GM19467 (cell line): ENCODE measurements around the gene EMC7.
"Not testable (repeated sequence)": the region's sequence is repeated elsewhere in the genome, so short reads cannot be mapped to it uniquely, and the experiment has no call there.

Source experiments
- ATAC-seq: cut with Tn5 transposase; IDR thresholded peaks from one replicate; pipeline ENCODE4 v1.9.1; 2021; ENCODE audit warnings: mild to moderate bottlenecking, moderate library complexity; ENCODE audit not compliant: unreplicated experiment

Gene EMC7

DNA sequence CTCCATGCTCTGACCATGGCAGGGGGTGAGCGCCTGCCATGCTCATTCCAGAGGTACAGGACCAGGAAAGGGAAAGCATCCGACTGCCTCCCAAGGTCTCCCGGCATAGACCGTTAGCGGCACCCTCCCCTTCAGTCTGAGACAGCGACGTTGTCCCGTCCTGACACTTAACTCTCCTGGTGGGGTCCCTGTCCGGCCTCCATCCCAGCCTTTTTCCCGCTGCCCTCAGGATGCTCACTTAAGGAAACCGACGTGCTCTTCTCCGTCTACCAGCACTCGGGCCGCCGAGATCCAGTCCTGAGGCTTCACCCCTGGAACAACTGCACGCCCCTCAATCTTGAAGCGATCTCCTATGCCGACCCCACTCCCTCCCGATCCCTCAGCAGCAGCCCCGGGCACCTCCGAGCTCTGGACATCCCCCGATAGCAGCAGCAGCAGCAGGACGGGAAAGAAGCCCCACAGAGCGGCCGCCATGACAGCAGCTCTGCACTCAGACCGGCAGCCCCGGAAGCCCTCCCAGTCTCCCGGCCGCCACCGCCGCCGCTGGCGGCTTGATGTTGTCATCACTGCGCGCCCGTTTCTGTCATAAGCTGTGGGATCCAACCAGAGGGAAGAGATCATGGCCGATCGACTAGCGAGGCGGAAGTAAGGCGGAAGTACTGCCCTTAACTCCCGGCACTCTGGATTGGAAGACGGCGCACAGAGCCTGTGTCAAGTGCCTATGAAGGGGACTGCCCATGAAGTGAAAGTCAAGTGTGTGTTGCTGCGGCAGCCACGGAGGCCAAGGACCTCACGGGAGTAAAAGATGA lies at the start of gene EMC7, which contains the start of gene PGBD4:
EMC7 (minus strand) TSS at position 497 of the 809 bp plus-strand sequence; CDS start at position 474, 23 bp downstream.
PGBD4 (plus strand) TSS at position 718 of the 809 bp plus-strand sequence. CDS start 449 bp downstream, outside the sequence.
- peak; percentile 98 for ATAC-seq

DNA sequence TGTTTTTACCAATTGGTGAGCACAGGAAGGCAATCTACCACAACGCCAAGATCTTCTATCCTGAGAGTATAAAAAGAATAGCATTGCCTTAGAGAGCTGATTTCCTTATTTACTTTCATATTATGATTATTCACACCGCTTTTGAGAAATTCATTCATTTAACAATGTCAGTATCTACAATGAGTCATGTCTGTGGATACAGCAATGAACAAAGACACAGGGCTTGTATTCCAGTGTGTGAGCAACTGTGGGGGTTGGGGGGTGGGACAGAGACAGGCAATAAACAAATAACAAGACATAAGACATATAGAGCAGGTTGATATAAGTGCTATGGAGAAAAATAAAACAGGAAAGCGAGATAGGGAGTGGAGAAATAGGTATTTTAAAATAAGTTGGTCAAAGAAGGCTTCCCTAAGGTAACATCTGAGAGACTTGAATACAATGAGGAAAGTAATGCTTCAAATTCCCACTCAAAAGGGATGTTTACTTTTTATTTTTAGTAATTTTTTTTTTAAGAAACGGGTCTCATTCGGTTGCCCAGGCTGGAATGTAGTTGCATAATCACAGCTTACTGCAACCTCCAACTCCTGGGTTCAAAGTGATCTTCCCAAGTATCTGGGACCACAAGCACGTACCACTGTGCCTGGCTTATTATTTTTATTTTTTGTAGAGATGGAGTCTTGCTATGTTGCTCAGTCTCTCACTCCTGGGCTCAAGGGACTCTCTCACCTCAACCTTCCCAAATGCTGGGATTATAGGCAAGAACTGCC lies 45.9 kb upstream of the EMC7 start:
- ATAC-seq: no peak

GRCh38 chr15:34133511-34133910 lies 31.8 kb upstream of the EMC7 start:
- ATAC-seq: no peak

- ATAC-seq: no peak
Observed at GRCh38 chr15:34132881-34133280, 31.2 kb upstream of the EMC7 start.

- ATAC-seq: no peak
Observed at GRCh38 chr15:34128898-34129297, 27.2 kb upstream of the EMC7 start.

DNA sequence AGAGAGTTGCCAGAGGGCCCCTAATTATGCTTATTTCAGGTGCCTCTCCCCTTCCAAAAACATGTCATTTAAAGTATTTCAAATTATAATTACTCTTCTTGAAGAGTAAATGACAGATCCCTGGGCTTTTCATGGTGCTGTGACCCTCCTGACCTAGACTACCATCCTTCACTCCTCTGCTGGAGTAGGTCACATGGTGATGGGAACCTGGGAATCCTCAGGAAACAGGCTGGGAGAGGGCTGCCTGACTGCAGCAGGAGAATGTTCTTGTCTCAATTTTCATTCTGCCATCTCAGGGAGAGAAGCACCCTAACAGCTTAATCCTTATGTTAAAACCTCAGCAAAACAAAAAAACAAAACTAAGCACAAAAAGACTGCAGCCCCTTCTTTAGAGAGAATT lies 24.9 kb upstream of the EMC7 start:
- no peak for ATAC-seq

DNA sequence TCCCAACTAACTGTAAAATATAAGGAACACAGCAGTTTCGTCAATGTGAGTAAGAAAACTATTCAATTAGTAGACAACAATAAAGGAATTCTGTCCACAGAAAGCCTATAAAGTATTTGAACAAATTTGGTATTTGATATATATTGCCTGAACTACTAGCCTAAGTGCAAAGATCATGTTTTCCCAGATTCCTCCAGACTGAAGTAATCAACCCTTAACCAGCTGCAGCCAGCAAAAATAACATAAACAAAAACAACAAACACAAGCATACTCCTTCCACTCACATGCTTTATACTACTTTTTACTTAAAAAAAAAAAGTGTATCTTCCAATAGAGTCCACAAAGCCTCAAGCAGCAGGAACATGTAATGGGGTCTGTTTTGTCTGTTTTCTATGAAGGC lies 24.3 kb upstream of the EMC7 start:
- ATAC-seq: no peak

DNA sequence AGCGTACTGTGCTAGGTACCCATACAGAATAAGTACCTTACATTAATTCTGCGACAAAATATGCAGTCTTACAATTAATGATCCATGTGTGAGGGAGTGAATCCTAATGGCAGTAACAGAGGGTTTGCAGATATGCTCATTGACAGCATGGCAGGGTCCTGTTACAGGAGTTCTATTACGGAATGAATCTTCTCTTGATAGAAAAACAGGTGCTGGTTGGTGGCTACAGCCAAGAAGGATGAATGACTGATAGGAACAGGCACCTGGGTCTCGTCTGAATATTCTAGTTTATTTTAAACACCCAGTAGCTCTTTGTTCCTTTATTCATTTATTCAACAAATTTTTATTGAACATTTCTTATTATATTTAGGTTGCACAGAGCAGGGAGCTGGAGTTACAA lies 23.0 kb upstream of the EMC7 start:
- no peak for ATAC-seq

GRCh38 chr15:34122771-34123183 lies 21.1 kb upstream of the EMC7 start:
- no peak for ATAC-seq

DNA sequence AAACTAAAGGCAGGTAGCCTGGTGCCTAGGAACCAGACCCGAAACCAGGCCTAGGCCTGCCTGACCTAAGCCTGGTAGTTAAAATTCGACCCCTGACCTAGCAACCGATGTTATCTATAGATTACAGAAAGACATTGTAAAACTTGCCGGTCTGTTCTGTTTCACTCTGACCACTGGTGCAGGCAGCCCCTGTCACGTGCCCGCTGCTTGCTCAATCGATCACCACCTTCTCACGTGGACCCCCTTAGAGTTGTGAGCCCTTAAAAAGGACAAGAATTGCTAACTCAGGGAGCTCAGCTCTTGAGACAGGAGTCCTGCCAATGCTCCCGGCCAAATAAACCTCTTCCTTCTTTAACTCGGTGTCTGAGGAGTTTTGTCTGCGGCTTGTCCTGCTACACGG lies 20.1 kb upstream of the EMC7 start:
- not testable (repeated sequence) for ATAC-seq

- ATAC-seq: not testable (repeated sequence)
Observed at GRCh38 chr15:34120420-34120819, 18.8 kb upstream of the EMC7 start.

GRCh38 chr15:34119291-34119690 lies 17.6 kb upstream of the EMC7 start:
- no peak for ATAC-seq

DNA sequence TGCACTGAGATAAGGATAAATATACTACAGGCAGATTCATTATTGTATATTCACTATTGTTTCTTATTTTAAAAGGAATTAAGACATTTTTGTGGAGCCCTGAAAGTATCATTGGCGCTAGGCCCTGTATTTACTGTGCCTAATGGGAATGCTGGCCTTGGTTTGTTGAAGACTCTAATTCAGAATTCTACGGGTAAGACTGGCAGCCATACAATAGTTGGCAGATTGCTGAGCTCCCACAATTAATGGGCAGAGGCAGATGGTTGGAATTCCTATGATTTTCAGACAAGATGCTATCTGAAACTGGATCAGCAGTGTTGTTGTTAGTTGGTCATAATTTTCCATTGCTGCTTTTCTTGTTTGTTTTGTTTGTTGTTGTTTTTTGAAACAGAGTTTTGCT lies 15.0 kb upstream of the EMC7 start:
- ATAC-seq: no peak

DNA sequence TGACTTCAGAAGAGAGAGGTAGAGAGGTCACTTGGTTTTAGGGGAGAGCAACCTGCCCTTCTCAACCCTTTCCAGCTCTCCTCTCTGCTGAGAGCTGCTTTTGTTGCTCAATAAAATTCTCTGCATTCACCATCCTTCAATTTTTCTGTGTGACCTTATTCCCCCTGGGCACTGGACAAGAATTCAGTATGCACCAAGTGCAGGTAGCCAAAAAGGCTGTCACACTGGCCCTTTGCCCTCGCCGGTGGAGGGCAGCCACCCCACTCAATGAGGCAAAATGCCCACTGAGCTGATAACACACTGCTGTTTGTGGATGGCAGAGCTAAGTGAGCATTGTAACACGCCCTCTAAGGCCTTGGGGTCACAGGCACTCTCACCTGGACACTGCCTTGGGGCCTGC lies 13.1 kb upstream of the EMC7 start:
- no peak for ATAC-seq

GRCh38 chr15:34114215-34114614 lies 12.6 kb upstream of the EMC7 start:
- ATAC-seq: no peak

DNA sequence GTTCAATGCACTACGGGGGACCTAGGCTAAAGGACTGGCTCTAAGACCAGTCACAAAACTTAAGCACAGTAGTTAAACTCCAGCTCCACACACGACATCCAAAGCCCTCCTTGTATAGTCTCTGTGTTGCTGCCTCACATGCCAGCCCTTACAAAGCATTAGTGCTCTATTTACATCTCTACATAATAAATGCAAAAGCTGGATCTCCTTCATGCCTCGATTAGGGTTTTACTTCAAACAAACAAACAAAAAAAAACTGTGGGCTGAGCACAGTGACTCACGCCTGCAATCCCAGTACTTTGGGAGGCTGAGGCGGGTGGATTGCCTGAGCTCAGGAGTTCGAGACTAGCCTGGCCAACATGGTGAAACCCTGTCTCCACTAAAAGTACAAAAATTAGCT lies 9.8 kb upstream of the EMC7 start:
- no peak for ATAC-seq

- no peak for ATAC-seq
Observed at GRCh38 chr15:34109797-34110663, 8.4 kb upstream of the EMC7 start.

DNA sequence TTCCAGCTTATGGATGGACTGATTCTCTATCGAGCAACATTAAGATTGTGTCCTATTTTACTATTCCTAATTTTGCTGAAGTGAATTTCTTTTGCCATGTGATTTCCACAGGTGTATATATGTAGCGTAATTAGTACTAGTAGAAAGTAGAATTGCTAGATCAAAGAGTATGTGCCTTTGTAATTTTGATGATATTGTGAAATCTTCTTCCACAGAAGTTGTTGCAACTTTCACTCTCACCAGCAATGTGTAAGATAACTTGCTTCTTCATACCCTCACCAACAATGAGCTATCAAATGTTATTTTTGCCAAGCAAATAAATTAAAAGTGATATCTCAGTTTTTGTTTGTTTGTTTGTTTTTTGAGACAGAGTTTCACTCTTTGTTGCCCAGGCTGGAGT lies 5.7 kb upstream of the EMC7 start:
- ATAC-seq: no peak

GRCh38 chr15:34106423-34106822 lies 4.8 kb upstream of the EMC7 start:
- no peak for ATAC-seq

- ATAC-seq: no peak
Observed at GRCh38 chr15:34102175-34102925, 688 bp upstream of the EMC7 start.
